Keratinocyte (primary cell): ENCODE data around the gene CMTM8. TPM values are rescaled to one million over a fixed set of nuclear protein-coding genes. Genes with fewer than 3 reads are reported as not detected.

Experiments
- DNase-seq: peaks from one replicate; pipeline ENCODE4 v3.0.0-alpha.2; 2011; ENCODE audit warnings: low read depth, missing footprints, low spot score
- FAIRE-seq: peaks from 2 replicates; lab custom pipeline; 2011; peaks lifted over from hg19 to GRCh38; lab: Jason Lieb, UNC
- H2AFZ ChIP-seq: 2 replicates; pipeline ENCODE4 v1.6.0; 2012; ENCODE audit warnings: low read length, control low read depth, inconsistent platforms; ENCODE audit not compliant: control insufficient read depth
- H3K27ac ChIP-seq: 2 replicates; pipeline ENCODE4 v1.5.1; 2011; ENCODE audit warnings: low read length; ENCODE audit not compliant: control insufficient read depth, insufficient read depth
- H3K27me3 ChIP-seq: 3 replicates; pipeline ENCODE4 v1.6.0; 2011; ENCODE audit warnings: low read length; ENCODE audit not compliant: control insufficient read depth, insufficient read depth; ENCODE audit errors: extremely low read depth
- H3K36me3 ChIP-seq, 2 experiments: 2 replicates in 1 of 2; 3 replicates in 1 of 2; pipeline ENCODE4 v1.5.1; 2011; ENCODE audit warnings: low read length in 2 of 2, mild to moderate bottlenecking in 1 of 2; ENCODE audit not compliant: control insufficient read depth in 2 of 2, insufficient read depth in 2 of 2; ENCODE audit errors: extremely low read depth in 1 of 2
- H3K4me1 ChIP-seq: 3 replicates; pipeline ENCODE4 v1.5.1; 2011; ENCODE audit warnings: low read length; ENCODE audit not compliant: control insufficient read depth, insufficient read depth; ENCODE audit errors: extremely low read depth
- H3K4me2 ChIP-seq: 3 replicates; pipeline ENCODE4 v1.6.0; 2011; ENCODE audit warnings: low read depth, low read length; ENCODE audit not compliant: control insufficient read depth, insufficient read depth; ENCODE audit errors: extremely low read depth
- H3K4me3 ChIP-seq, 3 experiments: fragments of 200-600 bp in 1 of 3; sonication (generic) in 1 of 3; 2 replicates in 2 of 3; 3 replicates in 1 of 3; pipeline ENCODE4 v1.5.1; 2011 to 2016; ENCODE audit warnings: low read length in 3 of 3, mild to moderate bottlenecking in 3 of 3, control low read depth in 2 of 3, inconsistent platforms in 1 of 3, low read depth in 1 of 3, mixed read lengths in 1 of 3, mixed run types in 1 of 3, moderate library complexity in 1 of 3; ENCODE audit not compliant: control insufficient read depth in 2 of 3, insufficient read depth in 2 of 3; ENCODE audit errors: extremely low read depth in 1 of 3
- H3K79me2 ChIP-seq: 2 replicates; pipeline ENCODE4 v1.6.0; 2012; ENCODE audit warnings: low read length; ENCODE audit not compliant: control insufficient read depth, insufficient read depth
- H3K9ac ChIP-seq: 3 replicates; pipeline ENCODE4 v1.6.0; 2011; ENCODE audit warnings: low read length; ENCODE audit not compliant: control insufficient read depth, insufficient read depth; ENCODE audit errors: extremely low read depth
- H3K9me1 ChIP-seq: 3 replicates; pipeline ENCODE4 v1.6.0; 2011; ENCODE audit warnings: low read length; ENCODE audit not compliant: control insufficient read depth, insufficient read depth; ENCODE audit errors: extremely low read depth
- H3K9me3 ChIP-seq: 2 replicates; pipeline ENCODE4 v1.5.1; 2012; ENCODE audit warnings: low read depth, low read length; ENCODE audit not compliant: control insufficient read depth
- H4K20me1 ChIP-seq: 3 replicates; pipeline ENCODE4 v1.6.0; 2011; ENCODE audit warnings: low read length; ENCODE audit not compliant: control insufficient read depth, insufficient read depth; ENCODE audit errors: extremely low read depth
- CTCF ChIP-seq, 3 experiments: IDR thresholded peaks in 1 of 3; conservative IDR thresholded peaks in 1 of 3; optimal IDR thresholded peaks in 1 of 3; 2 replicates in 2 of 3; 3 replicates in 1 of 3; pipeline versions ENCODE3 to v1.5.1; 2011; ENCODE audit warnings: low read length in 3 of 3, mild to moderate bottlenecking in 3 of 3, moderate library complexity in 2 of 3, control low read depth in 1 of 3, inconsistent platforms in 1 of 3; ENCODE audit not compliant: insufficient read depth in 2 of 3; ENCODE audit errors: extremely low read depth in 1 of 3
- EZH2 ChIP-seq: IDR thresholded peaks from one replicate; pipeline ENCODE4 v1.6.1; 2012; ENCODE audit warnings: inconsistent platforms, mild to moderate bottlenecking, low read length, moderate library complexity
- dilution Hi-C: fragments of 300-500 bp; cut with MboI; formaldehyde crosslinking; loops from one replicate; pipeline ENCODE4 v1.7.0; 2020; ENCODE audit warnings: low sequenced_read_pairs; ENCODE audit not compliant: extremely low pct_ligation_motif_present
- polyA plus RNA-seq, 5 experiments: library from polyadenylated mRNA; depleted of rRNA in 3 of 5; stranded (reverse) in 3 of 5; stranded (forward) in 1 of 5; unstranded in 1 of 5; fragments of >200 nt; gene quantifications; 1 replicate in 1 of 5; 2 replicates in 3 of 5; 3 replicates in 1 of 5; pipeline versions ENCODE4 v1.2.1 to v1.2.3, GENCODE V29; 2011 to 2012; ENCODE audit warnings: missing spikeins in 2 of 5, low read depth in 1 of 5, low replicate concordance in 1 of 5

The CMTM8 gene
- polyA plus RNA-seq, 1 donor (not counting 4 experiments of a cell fraction or from before 2014, with no cell fraction given) = 1.6 TPM

- FAIRE-seq (no peak), DNase-seq (no peak)
- Histone ChIP-seq H3K9me3 (no peaks in the 10 kb centered on the region), H3K4me2 (no peak overlapping the region), H3K9ac (no peak overlapping the region), H4K20me1 (no peaks in the 10 kb centered on the region), H3K4me3 (no peak overlapping the region), H3K27me3 (no peaks in the 10 kb centered on the region), H3K4me1 (peaks cover 7% of the 10 kb centered on the region), H3K36me3 (no peaks in the 10 kb centered on the region), H3K9me1 (no peaks in the 10 kb centered on the region), H3K27ac (no peak overlapping the region), H3K79me2 (no peaks in the 10 kb centered on the region), H2AFZ (no peak overlapping the region)
- dilution Hi-C loops = no loop called here
- TF ChIP-seq CTCF (optimal IDR thresholded peaks at IDR 0.05 in 1 of 3, IDR thresholded peaks at IDR 0.05 in 1 of 3, conservative IDR thresholded peaks at IDR 0.05 in 1 of 3; ENCODE audit: extremely low read depth in 1 of 3, insufficient read depth in 2 of 3, low read length in 3 of 3) (no peak), EZH2 (no peak)
These were observed 114.9 kb downstream of the CMTM8 start for GRCh38 chr3:32353351-32353750.

GRCh38 chr3:32354362-32354778 is 115.9 kb downstream of the CMTM8 start:
- H3K9ac ChIP-seq = no peak overlapping the region
- FAIRE-seq (no peak), DNase-seq (no peak)
- no peak overlapping the region for H3K4me3 ChIP-seq
- H3K27ac ChIP-seq = no peak overlapping the region
- no peaks in the 10 kb centered on the region for H3K9me1 ChIP-seq
- H2AFZ ChIP-seq = no peak overlapping the region
- no peaks in the 10 kb centered on the region for H3K79me2 ChIP-seq
- H4K20me1 ChIP-seq = no peaks in the 10 kb centered on the region
- H3K4me1 ChIP-seq = peaks cover 7% of the 10 kb centered on the region
- no peak overlapping the region for H3K4me2 ChIP-seq
- no peaks in the 10 kb centered on the region for H3K36me3 ChIP-seq
- no peaks in the 10 kb centered on the region for H3K27me3 ChIP-seq
- no peaks in the 10 kb centered on the region for H3K9me3 ChIP-seq
- no peak for TF ChIP-seq EZH2
- TF ChIP-seq CTCF (optimal IDR thresholded peaks at IDR 0.05 in 1 of 3, IDR thresholded peaks at IDR 0.05 in 1 of 3, conservative IDR thresholded peaks at IDR 0.05 in 1 of 3; ENCODE audit: extremely low read depth in 1 of 3, insufficient read depth in 2 of 3, low read length in 3 of 3) = no peak
- dilution Hi-C loops = no loop called here
